HepG2 (cell line): Measurements from ENCODE around the gene OAS2. TPM values are rescaled to one million over a fixed set of nuclear protein-coding genes. Genes with fewer than 3 reads are reported as not detected.

Source experiments
- ASH2L ChIP-seq: fragments of 300-600, 200-600 bp; sonication (generic); IDR thresholded peaks from 2 replicates; pipeline ENCODE4 v1.7.0; 2017; ENCODE audit warnings: low read depth, mild to moderate bottlenecking, moderate library complexity, mixed read lengths, low read length; ENCODE audit not compliant: insufficient read length
- ATF1 ChIP-seq: IDR thresholded peaks from 2 replicates; pipeline ENCODE4 v1.6.1; 2016; ENCODE audit warnings: mild to moderate bottlenecking, control low read depth
- HNRNPLL ChIP-seq: fragments of 200-400 bp; formaldehyde crosslinking; IDR thresholded peaks from 2 replicates; pipeline ENCODE4 v1.6.1; 2017; ENCODE audit warnings: mild to moderate bottlenecking, low read depth, low read length; ENCODE audit not compliant: poor library complexity, severe bottlenecking
- JUN ChIP-seq: sonication (generic); formaldehyde crosslinking; IDR thresholded peaks from 2 replicates; pipeline ENCODE4 v1.4.0; 2020; ENCODE audit warnings: mild to moderate bottlenecking, missing genetic modification reagents
- KLF16 ChIP-seq, 2 experiments: sonication (generic) in 1 of 2; formaldehyde crosslinking in 1 of 2; IDR thresholded peaks; 2 replicates each; pipeline versions ENCODE4 v1.6.1 to v1.8.0; 2016 to 2023; ENCODE audit warnings: missing genetic modification reagents in 2 of 2, missing compliant biosample characterization in 1 of 2
- MAFF ChIP-seq: IDR thresholded peaks from 2 replicates; pipeline ENCODE4 v1.6.1; 2011; ENCODE audit warnings: low read depth, low read length, improper control_type of control experiment
- MEIS2 ChIP-seq: sonication (generic); formaldehyde crosslinking; IDR thresholded peaks from 2 replicates; pipeline ENCODE4 v1.9.0; 2021; ENCODE audit warnings: mild to moderate bottlenecking, missing genetic modification reagents
- NBN ChIP-seq: fragments of 450-650 bp; conservative IDR thresholded peaks from 2 replicates; pipeline ENCODE4 v1.6.1; 2017
- PAX8 ChIP-seq: sonication (generic); formaldehyde crosslinking; IDR thresholded peaks from 2 replicates; pipeline ENCODE4 v1.8.0; 2022; ENCODE audit warnings: mild to moderate bottlenecking, missing genetic modification reagents, borderline replicate concordance
- POLR2A ChIP-seq, 2 experiments: IDR thresholded peaks; 2 replicates each; pipeline ENCODE4 v1.6.1; 2011; ENCODE audit warnings: low read depth in 2 of 2, low read length in 2 of 2, mild to moderate bottlenecking in 1 of 2, moderate library complexity in 1 of 2; ENCODE audit not compliant: insufficient read depth in 1 of 2
- RFX1 ChIP-seq: fragments of 450-650 bp; IDR thresholded peaks from 2 replicates; pipeline ENCODE4 v1.6.1; 2017
- SNAPC5 ChIP-seq: sonication (generic); formaldehyde crosslinking; IDR thresholded peaks from 2 replicates; pipeline ENCODE4 v1.8.1; 2023; ENCODE audit warnings: mild to moderate bottlenecking, missing genetic modification reagents, borderline replicate concordance
- TAF15 ChIP-seq: fragments of 200-400 bp; formaldehyde crosslinking; IDR thresholded peaks from one replicate; pipeline ENCODE4 v1.6.1; 2018; ENCODE audit warnings: mild to moderate bottlenecking, low read depth, low read length; ENCODE audit not compliant: poor library complexity, severe bottlenecking
- U2AF2 ChIP-seq: fragments of 200-400 bp; formaldehyde crosslinking; IDR thresholded peaks from 2 replicates; pipeline ENCODE4 v1.6.1; 2017; ENCODE audit warnings: low read depth, mild to moderate bottlenecking, low read length
- XRCC5 ChIP-seq: fragments of 200-400 bp; formaldehyde crosslinking; optimal IDR thresholded peaks from 2 replicates; pipeline ENCODE3; 2017; ENCODE audit warnings: mild to moderate bottlenecking, low read length
- YEATS4 ChIP-seq: sonication (generic); formaldehyde crosslinking; IDR thresholded peaks from 2 replicates; pipeline ENCODE4 v1.4.0; 2020; ENCODE audit warnings: missing genetic modification reagents, borderline replicate concordance
- ZBTB8A ChIP-seq: sonication (generic); formaldehyde crosslinking; IDR thresholded peaks from 2 replicates; pipeline ENCODE4 v1.4.0; 2020; ENCODE audit warnings: mild to moderate bottlenecking, low read depth, missing genetic modification reagents, borderline replicate concordance
- ZC3H13 ChIP-seq: sonication (generic); formaldehyde crosslinking; IDR thresholded peaks from 2 replicates; pipeline ENCODE4 v1.8.1; 2023; ENCODE audit warnings: mild to moderate bottlenecking, missing genetic modification reagents, moderate library complexity
- ZMYM3 ChIP-seq: sonication (generic); formaldehyde crosslinking; IDR thresholded peaks from 2 replicates; pipeline ENCODE4 v1.5.1; 2020; ENCODE audit warnings: mild to moderate bottlenecking, missing genetic modification reagents
- ZNF367 ChIP-seq: sonication (generic); formaldehyde crosslinking; IDR thresholded peaks from 2 replicates; pipeline ENCODE4 v1.4.0; 2020; ENCODE audit warnings: missing genetic modification reagents, borderline replicate concordance
- ZNF550 ChIP-seq: sonication (generic); formaldehyde crosslinking; IDR thresholded peaks from 2 replicates; pipeline ENCODE4 v1.4.0; 2020; ENCODE audit warnings: mild to moderate bottlenecking, missing genetic modification reagents, borderline replicate concordance
- ZNF792 ChIP-seq: IDR thresholded peaks from 2 replicates; pipeline ENCODE4 v1.6.1; 2016
- ZSCAN31 ChIP-seq: sonication (generic); formaldehyde crosslinking; IDR thresholded peaks from 2 replicates; pipeline ENCODE4 v1.5.0; 2020; ENCODE audit warnings: low read depth, mild to moderate bottlenecking, missing genetic modification reagents
- ZXDC ChIP-seq: sonication (generic); formaldehyde crosslinking; IDR thresholded peaks from 2 replicates; pipeline ENCODE4 v1.5.0; 2020; ENCODE audit warnings: mild to moderate bottlenecking, missing genetic modification reagents
- polyA plus RNA-seq, 8 experiments: library from polyadenylated mRNA; depleted of rRNA in 3 of 8; stranded (reverse) in 7 of 8; unstranded in 1 of 8; fragments of >200 nt; fragmentation: Illumina TruSeq in 4 of 8; extraction: Trizol in 4 of 8; gene quantifications; 2 replicates each; pipeline versions ENCODE4 v1.2.1 to v1.2.3, GENCODE V29; 2011 to 2016; ENCODE audit warnings: low read depth in 4 of 8, missing spikeins in 1 of 8, mixed read lengths in 1 of 8; ENCODE audit not compliant: insufficient read depth in 1 of 8
- total RNA-seq, 5 experiments: library from RNA; depleted of rRNA; stranded (reverse); fragments of >200 nt; fragmentation: Illumina TruSeq; extraction: Trizol; gene quantifications; 2 replicates each; pipeline ENCODE4 v1.2.3, GENCODE V29; 2016; ENCODE audit warnings: low read depth in 1 of 5
- TF ChIP-seq, protein P1 (sequence below): IDR thresholded peaks from 2 replicates; pipeline ENCODE4 v1.6.1; 2012; ENCODE audit warnings: low read depth, low read length, improper control_type of control experiment
- TF ChIP-seq, protein P2 (sequence below): IDR thresholded peaks from 2 replicates; pipeline ENCODE4 v1.6.1; 2016; ENCODE audit warnings: low read depth, borderline replicate concordance

OAS2 gene
- total and polyA plus RNA-seq, 2 of the 13 experiments (the other 11 are each of a cell fraction or from before 2014, with no cell fraction given): 0.05 to 0.24 TPM

DNA sequence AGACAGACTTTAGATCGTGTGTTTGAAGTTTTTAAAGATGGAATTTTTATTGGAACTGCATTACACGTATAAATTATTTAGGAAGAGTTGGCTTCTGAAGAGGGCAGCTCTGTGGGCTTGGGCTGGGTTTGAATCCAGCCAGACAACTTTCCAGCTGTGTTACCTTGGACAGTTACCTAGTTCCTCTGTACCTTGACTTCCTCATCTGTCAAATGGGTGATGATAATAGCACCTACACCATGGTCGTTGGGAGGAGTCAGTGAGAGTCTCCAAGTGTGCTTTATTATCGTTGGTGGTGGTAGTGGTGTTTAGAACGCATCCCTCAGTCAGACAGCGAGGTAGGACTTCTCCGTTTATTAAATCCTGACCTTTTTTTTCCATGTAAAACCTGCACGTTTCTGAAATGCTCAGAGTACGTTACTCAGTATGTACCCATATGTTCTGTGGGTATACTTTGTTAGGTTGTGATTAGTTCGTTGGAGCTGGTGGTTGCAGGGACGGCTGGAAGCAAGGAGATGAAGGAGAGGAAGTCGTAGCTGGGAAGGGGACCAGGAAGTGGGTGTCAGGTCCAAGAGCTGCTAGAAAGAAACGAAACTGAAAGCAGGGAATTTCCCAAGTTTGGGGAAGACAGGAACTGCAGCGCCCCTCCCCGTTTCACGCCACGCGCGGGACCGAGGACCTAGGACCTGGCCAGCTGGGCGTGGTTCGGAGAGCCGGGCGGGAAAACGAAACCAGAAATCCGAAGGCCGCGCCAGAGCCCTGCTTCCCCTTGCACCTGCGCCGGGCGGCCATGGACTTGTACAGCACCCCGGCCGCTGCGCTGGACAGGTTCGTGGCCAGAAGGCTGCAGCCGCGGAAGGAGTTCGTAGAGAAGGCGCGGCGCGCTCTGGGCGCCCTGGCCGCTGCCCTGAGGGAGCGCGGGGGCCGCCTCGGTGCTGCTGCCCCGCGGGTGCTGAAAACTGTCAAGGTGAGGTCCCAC, 40.3 kb upstream of the OAS2 start, which contains the start of gene OAS3 (continued):
- TF ChIP-seq KLF16 (CRISPR knock-in tag; IDR thresholded peaks at IDR 0.05) (no peak), PAX8 (0 out of 2 replicates have a peak, but pooled peaks have one; percentile 64), RFX1 (no peak), MEIS2 (peak; percentile 56; the same call in 1 of the 2 replicates), YEATS4 (peak; percentile 73; the same call in 1 of the 2 replicates), XRCC5 (no peak), ZXDC (CRISPR knock-in tag) (no peak), MAFF (no peak), ZBTB8A (no peak), SNAPC5 (CRISPR knock-in tag) (no peak), ZSCAN31 (CRISPR knock-in tag) (peak; percentile 80; the same call in 1 of the 2 replicates), ZMYM3 (CRISPR knock-in tag) (peak; percentile 76), ZC3H13 (CRISPR knock-in tag) (no peak; the same call in 1 of the 2 replicates), ZNF550 (CRISPR knock-in tag) (no peak), ATF1 (CRISPR knock-in tag) (no peak), TAF15 (no peak), HNRNPLL (peak; percentile 80), JUN (CRISPR knock-in tag) (no peak), ZNF792 (CRISPR knock-in tag) (no peak), ZNF367 (CRISPR knock-in tag) (no peak), POLR2A (IDR thresholded peaks at IDR 0.05; ENCODE audit: insufficient read depth in 1 of 2, low read depth in 2 of 2, low read length in 2 of 2) (peak in 1 of 2 experiments; percentile 54), ASH2L (peak; percentile 91), U2AF2 (no peak), NBN (no peak)
- TF ChIP-seq, protein P1, sequence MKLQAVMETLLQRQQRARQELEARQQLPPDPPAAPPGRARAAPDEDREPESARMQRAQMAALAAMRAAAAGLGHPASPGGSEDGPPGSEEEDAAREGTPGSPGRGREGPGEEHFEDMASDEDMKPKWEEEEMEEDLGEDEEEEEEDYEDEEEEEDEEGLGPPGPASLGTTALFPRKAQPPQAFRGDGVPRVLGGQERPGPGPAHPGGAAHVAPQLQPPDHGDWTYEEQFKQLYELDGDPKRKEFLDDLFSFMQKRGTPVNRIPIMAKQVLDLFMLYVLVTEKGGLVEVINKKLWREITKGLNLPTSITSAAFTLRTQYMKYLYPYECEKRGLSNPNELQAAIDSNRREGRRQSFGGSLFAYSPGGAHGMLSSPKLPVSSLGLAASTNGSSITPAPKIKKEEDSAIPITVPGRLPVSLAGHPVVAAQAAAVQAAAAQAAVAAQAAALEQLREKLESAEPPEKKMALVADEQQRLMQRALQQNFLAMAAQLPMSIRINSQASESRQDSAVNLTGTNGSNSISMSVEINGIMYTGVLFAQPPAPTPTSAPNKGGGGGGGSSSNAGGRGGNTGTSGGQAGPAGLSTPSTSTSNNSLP: no peak
- TF ChIP-seq, protein P2, sequence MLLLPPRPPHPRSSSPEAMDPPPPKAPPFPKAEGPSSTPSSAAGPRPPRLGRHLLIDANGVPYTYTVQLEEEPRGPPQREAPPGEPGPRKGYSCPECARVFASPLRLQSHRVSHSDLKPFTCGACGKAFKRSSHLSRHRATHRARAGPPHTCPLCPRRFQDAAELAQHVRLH (CRISPR knock-in tag): no peak
